C4-2B (cell line): ENCODE measurements around the gene PRDM5.

Experiments used
- H3K27ac ChIP-seq: fragments of 450-650 bp; 2 replicates; pipeline ENCODE4 v1.5.1; 2017
- ZFX ChIP-seq: fragments of 450-650 bp; IDR thresholded peaks from 2 replicates; pipeline ENCODE4 v1.6.1; 2017
- TF ChIP-seq, protein P1 (sequence below): fragments of 450-650 bp; conservative IDR thresholded peaks from 2 replicates; pipeline ENCODE4 v1.5.1; 2017; ENCODE audit warnings: mild to moderate bottlenecking

The PRDM5 gene

DNA sequence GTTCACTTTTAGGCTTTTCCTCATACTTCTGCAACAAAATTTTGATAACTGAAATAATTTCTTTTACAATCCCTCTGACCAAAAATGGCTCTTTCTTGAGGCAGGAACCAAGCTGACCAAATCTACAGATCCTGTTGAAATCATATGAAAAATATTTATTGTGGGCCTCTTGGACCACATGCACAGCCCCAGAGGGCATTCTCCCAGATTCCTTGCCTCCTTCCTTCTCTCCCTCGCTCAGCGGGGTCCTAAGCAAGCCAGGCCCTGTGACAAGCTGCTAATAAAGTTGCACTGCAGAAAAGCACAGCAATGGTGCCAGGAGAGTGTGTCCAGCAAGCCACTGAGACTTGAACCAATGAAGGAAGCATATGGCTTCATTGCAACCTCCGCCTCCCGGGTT, 40.7 kb downstream of the PRDM5 start:
- H3K27ac ChIP-seq = no peak overlapping the region
- no peak for TF ChIP-seq ZFX
- TF ChIP-seq, protein P1, sequence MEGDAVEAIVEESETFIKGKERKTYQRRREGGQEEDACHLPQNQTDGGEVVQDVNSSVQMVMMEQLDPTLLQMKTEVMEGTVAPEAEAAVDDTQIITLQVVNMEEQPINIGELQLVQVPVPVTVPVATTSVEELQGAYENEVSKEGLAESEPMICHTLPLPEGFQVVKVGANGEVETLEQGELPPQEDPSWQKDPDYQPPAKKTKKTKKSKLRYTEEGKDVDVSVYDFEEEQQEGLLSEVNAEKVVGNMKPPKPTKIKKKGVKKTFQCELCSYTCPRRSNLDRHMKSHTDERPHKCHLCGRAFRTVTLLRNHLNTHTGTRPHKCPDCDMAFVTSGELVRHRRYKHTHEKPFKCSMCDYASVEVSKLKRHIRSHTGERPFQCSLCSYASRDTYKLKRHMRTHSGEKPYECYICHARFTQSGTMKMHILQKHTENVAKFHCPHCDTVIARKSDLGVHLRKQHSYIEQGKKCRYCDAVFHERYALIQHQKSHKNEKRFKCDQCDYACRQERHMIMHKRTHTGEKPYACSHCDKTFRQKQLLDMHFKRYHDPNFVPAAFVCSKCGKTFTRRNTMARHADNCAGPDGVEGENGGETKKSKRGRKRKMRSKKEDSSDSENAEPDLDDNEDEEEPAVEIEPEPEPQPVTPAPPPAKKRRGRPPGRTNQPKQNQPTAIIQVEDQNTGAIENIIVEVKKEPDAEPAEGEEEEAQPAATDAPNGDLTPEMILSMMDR = no peak

GRCh38 chr4:120881351-120881750, 41.2 kb downstream of the PRDM5 start:
- H3K27ac ChIP-seq = no peak overlapping the region
- no peak for TF ChIP-seq ZFX
- TF ChIP-seq, protein P1 = no peak

GRCh38 chr4:120877021-120877420, 45.5 kb downstream of the PRDM5 start:
- TF ChIP-seq, protein P1 = no peak
- no peak for TF ChIP-seq ZFX
- H3K27ac ChIP-seq = no peak overlapping the region

- no peak overlapping the region for H3K27ac ChIP-seq
- no peak for TF ChIP-seq ZFX
These were observed 47.4 kb downstream of the PRDM5 start for GRCh38 chr4:120874792-120875774.

GRCh38 chr4:120873554-120873953, 49.0 kb downstream of the PRDM5 start:
- no peak overlapping the region for H3K27ac ChIP-seq

GRCh38 chr4:120871173-120871572, 51.4 kb downstream of the PRDM5 start:
- no peak overlapping the region for H3K27ac ChIP-seq
- TF ChIP-seq, protein P1 = no peak
- TF ChIP-seq ZFX = no peak

More at GRCh38 chr4:120873554-120873953, 49.0 kb downstream of the PRDM5 start:
- TF ChIP-seq, protein P1 = peak; percentile 12; the same call in 1 of the 2 replicates
- no peak for TF ChIP-seq ZFX

GRCh38 chr4:120870279-120870673, 52.2 kb downstream of the PRDM5 start:
- no peak for TF ChIP-seq ZFX
- TF ChIP-seq, protein P1 = peak; percentile 37
- H3K27ac ChIP-seq = peak overlapping the region; percentile 40; the same call in 1 of the 2 replicates
